Adrenal gland (tissue), 12 donors: ENCODE results near the gene FAM53B. TPM values are rescaled to one million over a fixed set of nuclear protein-coding genes. Genes with fewer than 3 reads are reported as not detected.

ENCODE experiments used
- DNase-seq, 7 donors: peaks; one replicate each; pipeline ENCODE4 v3.0.0-alpha.2; 2019 to 2020
- H3K27ac ChIP-seq, 5 donors: fragments of 200-600 bp; sonication (generic) in 4 of 5; 1 replicate in 3 of 5; 2 replicates in 2 of 5; pipeline versions ENCODE4 v1.5.1 to v1.8.0; 2016 to 2020; ENCODE audit warnings: mild to moderate bottlenecking in 1 of 5
- H3K27me3 ChIP-seq: fragments of 200-600 bp; 2 replicates; pipeline ENCODE4 v1.8.0; 2021
- H3K36me3 ChIP-seq, 2 donors: fragments of 200-600 bp; replicated peaks in 1 of 2; 1 replicate in 1 of 2; 2 replicates in 1 of 2; pipeline versions ENCODE4 v1.5.1 to v1.8.0; 2018 to 2022
- H3K4me1 ChIP-seq, 2 donors: fragments of 200-600 bp; replicated peaks in 1 of 2; 1 replicate in 1 of 2; 2 replicates in 1 of 2; pipeline versions ENCODE4 v1.5.1 to v1.8.0; 2018 to 2021
- H3K4me3 ChIP-seq, 4 donors: fragments of 200-600 bp; sonication (generic) in 3 of 4; one replicate each; pipeline ENCODE4 v1.5.1; 2016 to 2018
- H3K9me3 ChIP-seq, 3 donors: fragments of 200-600 bp; sonication (generic) in 1 of 3; replicated peaks in 1 of 3; 1 replicate in 2 of 3; 2 replicates in 1 of 3; pipeline versions ENCODE4 v1.5.1 to v1.8.0; 2016 to 2021
- CTCF ChIP-seq, 6 experiments: fragments of 450-650 bp in 4 of 6; fragments of 200-600 bp in 2 of 6; sonication (generic) in 1 of 6; IDR thresholded peaks; 1 replicate in 5 of 6; 2 replicates in 1 of 6; pipeline versions ENCODE4 v1.5.1 to v1.8.0; 2016 to 2021; ENCODE audit warnings: antibody characterized with exemption in 6 of 6, mild to moderate bottlenecking in 2 of 6, moderate library complexity in 1 of 6
- POLR2A ChIP-seq, 2 donors: fragments of 450-650 bp; IDR thresholded peaks; one replicate each; pipeline ENCODE4 v1.6.1; 2017; ENCODE audit warnings: antibody characterized with exemption in 2 of 2, mild to moderate bottlenecking in 2 of 2, moderate library complexity in 1 of 2
- WGBS, 4 donors: extraction: QIAGEN DNeasy Blood & Tissue Kit in 2 of 4; methylation state at CpG; one replicate each; pipeline versions ENCODE4 v1.1.5 to v1.1.7; 2013 to 2017; 5-methylcytosine and 5-hydroxymethylcytosine counted together
- intact Hi-C, 2 donors: fragments of 100-400 bp; cut with DNase I; formaldehyde crosslinking; loops; one replicate each; pipeline versions ENCODE4 v1.14.1 to v1.15.0; 2022 to 2023
- polyA plus RNA-seq, 3 donors: library from polyadenylated mRNA; stranded (reverse); fragments of 200-250 nt in 2 of 3; fragments of 350-450 nt in 1 of 3; fragmentation: Illumina TruSeq in 1 of 3; extraction: RNeasy Lipid Tissue Mini Kit (QIAGEN cat#74804) in 1 of 3; gene quantifications; one replicate each; pipeline ENCODE4 v1.2.3, GENCODE V29; 2013 to 2014
- total RNA-seq, 9 donors: library from RNA; depleted of rRNA in 4 of 9; stranded (reverse); fragments of >200 nt in 4 of 9; fragments of 120-200 nt in 1 of 9; fragmentation: NEBNext Ultra II Directional in 1 of 9; extraction: Animal tissue kit (Norgen Biotek cat#: 25700) in 1 of 9; gene quantifications; one replicate each; pipeline versions ENCODE4 v1.1.0 to v1.2.4, GENCODE V29; 2013 to 2023
- donor health status: healthy with polysubstance abuse.
- donor health status: Bipolar disorder and iron deficiency.
- donor health status: DM: yes; HTN: yes; CAD: no.
- donor health status: DM: no; HTN: no; CAD: no.
- donor health status: DM: no; HTN: no; CAD: no.
- donor health status: DM: yes; HTN: yes; CAD: no.

FAM53B gene
- total and polyA plus RNA-seq, 12 donors, result 15.1 to 90.9 (median 65.5) TPM

GRCh38 chr10:124736491-124737136 lies 7.6 kb downstream of the FAM53B start:
- whole genome bisulfite sequencing, 4 donors, result 20 to 53% (median 31%) methylated on average over 2 to 11 of the region's 11 CpGs
- TF ChIP-seq CTCF (IDR thresholded peaks at IDR 0.05) (no peak), POLR2A (IDR thresholded peaks at IDR 0.05) (peak in 1 of 2 donors; percentile 64)
- no peaks in the 10 kb centered on the region for H3K9me3 ChIP-seq
- H3K27ac ChIP-seq, result peak overlapping the region in 4 of 5 donors; percentile 54 to 95 (median 90)
- H3K4me3 ChIP-seq, result peak overlapping the region in 1 of 4 donors; percentile 11
- peak; percentile 80 to 94 (median 92) for DNase-seq
- intact Hi-C loops, result loop anchor here (5.0 to 10.0 kb wide), 3 partner anchors 34 to 109 kb away; no protein-coding TSS in a partner anchor
- H3K4me1 ChIP-seq, result peaks cover 85 to 100% of the 10 kb centered on the region in 2 donors
- no peaks in the 10 kb centered on the region for H3K27me3 ChIP-seq
- no peaks in the 10 kb centered on the region for H3K36me3 ChIP-seq

DNA sequence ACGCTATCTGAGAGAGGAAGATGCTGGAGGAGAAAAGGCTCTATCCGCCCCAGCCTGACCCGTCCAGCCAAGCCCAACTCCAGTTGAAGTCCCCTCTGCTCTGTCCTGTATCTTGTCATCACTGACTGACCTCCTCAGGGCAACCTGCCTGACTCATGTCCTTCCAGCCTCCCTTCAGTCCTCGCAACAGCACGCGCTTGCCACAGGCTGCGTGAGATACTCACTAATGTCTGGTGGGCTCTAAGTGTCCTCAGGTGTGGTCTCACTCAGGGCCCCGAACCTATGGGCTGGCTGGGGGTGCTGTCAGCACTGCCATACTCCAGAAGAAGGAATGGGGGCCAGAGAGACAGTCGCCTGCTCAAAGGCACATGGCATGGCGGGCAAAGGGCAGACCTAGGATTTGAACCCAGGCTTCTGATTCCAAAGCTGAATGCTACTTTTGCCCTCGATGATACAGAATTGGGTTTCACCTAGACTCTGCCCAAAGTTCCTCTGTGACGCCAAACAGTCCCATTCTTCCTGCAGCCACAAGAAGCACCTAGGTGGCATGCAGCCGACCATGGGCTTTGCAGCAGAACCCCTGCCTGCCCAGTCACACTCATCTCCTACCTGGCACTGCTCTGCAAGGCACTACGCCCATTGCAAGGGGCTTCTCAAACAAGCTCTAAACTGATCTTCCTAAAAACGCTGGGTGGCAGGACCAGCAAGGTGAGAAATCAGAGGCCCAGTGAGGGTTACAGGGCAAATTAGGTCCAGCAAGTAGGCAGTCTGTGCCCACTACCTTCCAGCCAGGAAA lies 8.5 kb downstream of the FAM53B start:
- Histone ChIP-seq H3K27me3 (no peaks in the 10 kb centered on the region), H3K4me1 (peaks cover 85 to 100% of the 10 kb centered on the region in 2 donors), H3K27ac (peak overlapping the region in 4 of 5 donors; percentile 54 to 95 (median 90)), H3K36me3 (no peaks in the 10 kb centered on the region), H3K4me3 (peak overlapping the region in 1 of 4 donors; percentile 11), H3K9me3 (no peaks in the 10 kb centered on the region)
- intact Hi-C loops, result loop anchor here (5.0 to 10.0 kb wide), 3 partner anchors 33 to 108 kb away; no protein-coding TSS in a partner anchor
- peak in 2 of 7 donors; percentile 24 to 45 for DNase-seq
- TF ChIP-seq POLR2A (IDR thresholded peaks at IDR 0.05) (no peak), CTCF (IDR thresholded peaks at IDR 0.05) (no peak)
- 78 to 85% (median 82%) methylated on average over 12 to 15 of the region's 15 CpGs for WGBS, 4 donors

GRCh38 chr10:124734311-124735166 lies 9.6 kb downstream of the FAM53B start:
- TF ChIP-seq CTCF (IDR thresholded peaks at IDR 0.05) (no peak), POLR2A (IDR thresholded peaks at IDR 0.05) (no peak)
- intact Hi-C loops, result loop anchor here (5.0 to 10.0 kb wide), 3 partner anchors 32 to 107 kb away; no protein-coding TSS in a partner anchor
- Histone ChIP-seq H3K27me3 (no peaks in the 10 kb centered on the region), H3K9me3 (no peaks in the 10 kb centered on the region), H3K4me1 (peaks cover 79 to 98% of the 10 kb centered on the region in 2 donors), H3K4me3 (no peak overlapping the region), H3K27ac (peak overlapping the region in 3 of 5 donors; percentile 82 to 95 (median 91)), H3K36me3 (no peaks in the 10 kb centered on the region)
- peak in 2 of 7 donors; percentile 25 to 47 for DNase-seq
- 91 to 99% (median 91%) methylated on average over 14 to 16 of the region's 16 CpGs for WGBS, 4 donors
